Smooth muscle cell (in vitro differentiated cells): ENCODE measurements around the gene TBC1D16. TPM values are rescaled to one million over a fixed set of nuclear protein-coding genes. Genes with fewer than 3 reads are reported as not detected.

Experiments
- DNase-seq: peaks from one replicate; lab custom pipeline; 2025; ENCODE audit not compliant: unreplicated experiment; lab: John Stamatoyannopoulos, UW
- H2AFZ ChIP-seq: fragments of 200-600 bp; sonication (generic); 2 replicates; pipeline ENCODE4 v1.6.0; 2016; ENCODE audit warnings: antibody characterized with exemption, low read depth, mild to moderate bottlenecking
- H3F3A ChIP-seq: fragments of 200-600 bp; sonication (generic); 2 replicates; pipeline ENCODE4 v1.6.0; 2017; ENCODE audit warnings: antibody characterized with exemption, low read depth
- H3K27ac ChIP-seq: fragments of 200-600 bp; sonication (generic); 2 replicates; pipeline ENCODE4 v1.5.1; 2016; ENCODE audit warnings: low read depth, mild to moderate bottlenecking
- H3K27me3 ChIP-seq: fragments of 200-600 bp; sonication (generic); 2 replicates; pipeline ENCODE4 v1.6.1; 2016; ENCODE audit warnings: low read depth, mild to moderate bottlenecking
- H3K36me3 ChIP-seq: fragments of 200-600 bp; sonication (generic); 2 replicates; pipeline ENCODE4 v1.5.1; 2016; ENCODE audit warnings: low read depth
- H3K4me1 ChIP-seq: fragments of 200-600 bp; sonication (generic); 2 replicates; pipeline ENCODE4 v1.5.1; 2016; ENCODE audit warnings: low read depth
- H3K4me2 ChIP-seq: fragments of 200-600 bp; sonication (generic); 2 replicates; pipeline ENCODE4 v1.6.0; 2016; ENCODE audit warnings: mild to moderate bottlenecking
- H3K4me3 ChIP-seq: fragments of 200-600 bp; sonication (generic); 2 replicates; pipeline ENCODE4 v1.5.1; 2016; ENCODE audit warnings: mild to moderate bottlenecking
- H3K79me2 ChIP-seq: fragments of 200-600 bp; sonication (generic); 2 replicates; pipeline ENCODE4 v1.6.0; 2016; ENCODE audit warnings: low read depth, mild to moderate bottlenecking
- H3K9ac ChIP-seq: fragments of 200-600 bp; sonication (generic); 2 replicates; pipeline ENCODE4 v1.6.0; 2016; ENCODE audit warnings: low read depth
- H3K9me3 ChIP-seq: fragments of 200-600 bp; sonication (generic); replicated peaks from 2 replicates; pipeline ENCODE4 v1.5.1; 2016; ENCODE audit warnings: low read depth
- H4K20me1 ChIP-seq: fragments of 200-600 bp; sonication (generic); 2 replicates; pipeline ENCODE4 v1.6.0; 2016; ENCODE audit warnings: low read depth
- WGBS: methylation state at CpG from one replicate; pipeline ENCODE4 v1.1.7; 2016; ENCODE audit warnings: low lambda C conversion rate; 5-methylcytosine and 5-hydroxymethylcytosine counted together
- polyA plus RNA-seq: library from polyadenylated mRNA; unstranded; fragments of >200 nt; fragmentation: Nextera tagmentation; extraction: Ambion mirVana; gene quantifications from 2 replicates; pipeline ENCODE4 v1.2.1, GENCODE V29; 2016
- total RNA-seq: library from RNA; depleted of rRNA; stranded (reverse); fragments of >200 nt; gene quantifications from 2 replicates; pipeline ENCODE4 v1.2.3, GENCODE V29; 2014
- TF ChIP-seq, protein P1 (sequence below): fragments of 200-600 bp; sonication (generic); IDR thresholded peaks from 2 replicates; pipeline ENCODE4 v1.5.1; 2017; ENCODE audit warnings: borderline replicate concordance, mild to moderate bottlenecking, antibody characterized with exemption; ENCODE audit not compliant: insufficient read depth, poor library complexity, severe bottlenecking

TBC1D16 gene
- total and polyA plus RNA-seq, 2 experiments from 2014 or later: 17.4 to 24.6 TPM

DNA sequence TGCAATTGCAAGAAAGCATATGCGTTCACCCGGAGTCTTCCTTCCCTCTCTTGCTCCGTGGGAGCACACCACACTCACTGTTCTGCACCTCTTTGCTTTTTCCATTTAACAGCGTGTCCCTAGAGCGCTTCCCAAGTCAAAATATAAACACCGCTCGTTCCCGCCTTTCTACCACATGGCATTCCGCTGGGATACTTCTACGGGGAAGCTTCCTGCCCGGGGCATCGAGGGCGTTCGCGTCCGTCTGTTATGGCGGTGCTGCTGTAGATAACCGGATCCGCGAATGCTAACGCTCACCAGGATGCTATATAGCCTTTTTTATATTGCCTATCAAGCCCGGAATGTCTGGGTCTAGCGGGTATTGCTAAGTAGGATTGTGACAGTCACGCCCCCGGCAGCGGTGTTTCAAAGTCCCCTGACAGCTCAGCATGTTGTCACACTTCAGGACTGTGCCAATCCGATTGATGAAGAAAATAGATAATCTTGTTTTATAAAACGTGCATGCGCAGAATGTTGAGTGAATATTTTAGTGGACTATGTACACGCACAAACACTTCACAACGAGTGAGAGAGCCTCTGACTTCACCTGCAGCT, 31.8 kb upstream of the TBC1D16 start:
- no peaks in the 10 kb centered on the region for H3K27me3 ChIP-seq
- H3K4me2 ChIP-seq: no peak overlapping the region
- H3K79me2 ChIP-seq: no peaks in the 10 kb centered on the region
- WGBS: 97% methylated on average over 31 of the region's 31 CpGs
- H3K27ac ChIP-seq: no peak overlapping the region
- H3K9me3 ChIP-seq: no peaks in the 10 kb centered on the region
- TF ChIP-seq, protein P1, sequence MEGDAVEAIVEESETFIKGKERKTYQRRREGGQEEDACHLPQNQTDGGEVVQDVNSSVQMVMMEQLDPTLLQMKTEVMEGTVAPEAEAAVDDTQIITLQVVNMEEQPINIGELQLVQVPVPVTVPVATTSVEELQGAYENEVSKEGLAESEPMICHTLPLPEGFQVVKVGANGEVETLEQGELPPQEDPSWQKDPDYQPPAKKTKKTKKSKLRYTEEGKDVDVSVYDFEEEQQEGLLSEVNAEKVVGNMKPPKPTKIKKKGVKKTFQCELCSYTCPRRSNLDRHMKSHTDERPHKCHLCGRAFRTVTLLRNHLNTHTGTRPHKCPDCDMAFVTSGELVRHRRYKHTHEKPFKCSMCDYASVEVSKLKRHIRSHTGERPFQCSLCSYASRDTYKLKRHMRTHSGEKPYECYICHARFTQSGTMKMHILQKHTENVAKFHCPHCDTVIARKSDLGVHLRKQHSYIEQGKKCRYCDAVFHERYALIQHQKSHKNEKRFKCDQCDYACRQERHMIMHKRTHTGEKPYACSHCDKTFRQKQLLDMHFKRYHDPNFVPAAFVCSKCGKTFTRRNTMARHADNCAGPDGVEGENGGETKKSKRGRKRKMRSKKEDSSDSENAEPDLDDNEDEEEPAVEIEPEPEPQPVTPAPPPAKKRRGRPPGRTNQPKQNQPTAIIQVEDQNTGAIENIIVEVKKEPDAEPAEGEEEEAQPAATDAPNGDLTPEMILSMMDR: no peak
- H3K4me3 ChIP-seq: no peak overlapping the region
- no peak overlapping the region for H3K9ac ChIP-seq
- H3K4me1 ChIP-seq: peaks cover 7% of the 10 kb centered on the region
- DNase-seq: no peak
- H3K36me3 ChIP-seq: no peaks in the 10 kb centered on the region
- no peaks in the 10 kb centered on the region for H3F3A ChIP-seq
- H2AFZ ChIP-seq: no peak overlapping the region
- no peaks in the 10 kb centered on the region for H4K20me1 ChIP-seq

DNA sequence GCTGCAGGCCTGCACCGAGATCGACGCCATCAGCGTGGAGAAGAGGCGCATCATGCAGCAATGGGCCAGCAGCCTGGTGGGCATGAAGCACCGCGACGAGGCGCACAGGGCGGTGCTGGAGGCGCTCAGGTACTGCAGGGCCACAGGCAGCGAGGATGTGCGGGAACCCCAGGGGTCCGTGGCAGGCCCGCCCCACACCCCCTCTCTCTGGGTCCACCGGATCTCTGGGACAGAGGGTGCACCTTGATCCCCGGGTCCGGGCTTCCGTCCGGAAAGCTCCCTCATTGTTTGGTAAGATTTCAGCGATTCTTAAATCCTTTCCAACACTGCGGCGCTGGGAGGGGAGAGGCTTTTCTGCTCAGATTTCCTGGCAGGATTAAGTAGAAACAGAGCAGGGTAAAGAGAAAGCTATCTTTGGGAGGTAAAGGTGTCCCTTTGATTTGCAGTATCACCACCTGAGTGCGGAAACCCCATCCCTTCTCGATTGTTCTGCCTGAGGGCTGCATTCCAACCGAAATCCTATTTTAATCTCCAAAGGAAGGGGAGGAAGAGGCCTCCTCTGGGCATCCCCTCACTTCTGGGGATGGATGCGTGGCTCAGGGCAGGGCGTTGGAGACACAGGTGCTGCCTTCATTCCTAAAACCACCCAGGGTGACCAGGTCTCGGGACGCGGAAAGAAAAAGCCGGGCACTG, 30.0 kb upstream of the TBC1D16 start:
- 76% methylated on average over 32 of the region's 32 CpGs for WGBS
- no peaks in the 10 kb centered on the region for H3K27me3 ChIP-seq
- no peak overlapping the region for H3K4me2 ChIP-seq
- no peaks in the 10 kb centered on the region for H4K20me1 ChIP-seq
- no peak for DNase-seq
- H3K9me3 ChIP-seq: no peaks in the 10 kb centered on the region
- no peaks in the 10 kb centered on the region for H3K79me2 ChIP-seq
- H3K4me1 ChIP-seq: peaks cover 7% of the 10 kb centered on the region
- no peaks in the 10 kb centered on the region for H3K36me3 ChIP-seq
- TF ChIP-seq, protein P1: no peak
- H3K27ac ChIP-seq: no peak overlapping the region
- H3K4me3 ChIP-seq: no peak overlapping the region
- H3K9ac ChIP-seq: no peak overlapping the region
- H3F3A ChIP-seq: no peaks in the 10 kb centered on the region
- H2AFZ ChIP-seq: no peak overlapping the region

DNA sequence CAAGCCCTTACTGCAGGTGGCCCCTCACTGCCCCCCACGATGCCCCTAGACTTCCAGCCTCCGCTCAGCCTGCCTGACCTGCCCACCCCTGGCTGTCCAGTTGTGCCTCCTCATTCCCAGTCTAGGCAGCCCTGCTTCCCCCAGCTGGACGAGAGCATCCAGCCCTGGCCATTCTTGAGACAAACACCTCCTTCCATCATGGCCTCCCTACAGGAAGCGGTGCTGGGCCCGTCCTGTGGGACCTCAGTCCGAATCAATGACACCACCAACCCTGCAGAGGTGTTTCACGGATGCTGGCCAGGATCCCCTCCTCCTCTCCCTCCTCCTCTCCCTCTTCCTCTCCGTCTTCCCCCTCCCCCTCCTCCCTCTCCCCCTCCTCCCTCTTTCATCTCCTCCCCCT, 29.0 kb upstream of the TBC1D16 start:
- H3K4me3 ChIP-seq: no peak overlapping the region
- no peak for DNase-seq
- no peaks in the 10 kb centered on the region for H3K36me3 ChIP-seq
- TF ChIP-seq, protein P1: no peak
- H3K79me2 ChIP-seq: no peaks in the 10 kb centered on the region
- H4K20me1 ChIP-seq: no peaks in the 10 kb centered on the region
- peaks cover 7% of the 10 kb centered on the region for H3K4me1 ChIP-seq
- no peaks in the 10 kb centered on the region for H3K9me3 ChIP-seq
- H3K4me2 ChIP-seq: no peak overlapping the region
- H3K27ac ChIP-seq: no peak overlapping the region
- H3K9ac ChIP-seq: no peak overlapping the region
- 94% methylated on average over 7 of the region's 8 CpGs for WGBS
- H2AFZ ChIP-seq: no peak overlapping the region
- no peaks in the 10 kb centered on the region for H3K27me3 ChIP-seq
- no peaks in the 10 kb centered on the region for H3F3A ChIP-seq
